Measurements from ENCODE around the gene UBE4B. TPM values are rescaled to one million over a fixed set of nuclear protein-coding genes. Genes with fewer than 3 reads are reported as not detected.

Gene UBE4B
- total and polyA plus RNA-seq, 9 of the 15 experiments (the other 6 are each of a cell fraction or from before 2014, with no cell fraction given): 11.7 to 73.7 (median 40.1) TPM

GRCh38 chr1:10209905-10210810 is 177.4 kb downstream of the UBE4B start, which contains the start of gene KIF1B (continued):
- TF ChIP-seq HINFP (tag; conservative IDR thresholded peaks at IDR 0.05; ENCODE audit: low read depth) (no peak), POLR2AphosphoS5 (IDR thresholded peaks at IDR 0.05; ENCODE audit: control insufficient read depth, insufficient read depth, low read depth, low read length) (0 out of 2 replicates have a peak, but pooled peaks have one; percentile 36), ZNF3 (CRISPR knock-in tag; IDR thresholded peaks at IDR 0.05) (no peak), THRB (CRISPR knock-in tag; conservative IDR thresholded peaks at IDR 0.05) (no peak), ZNF76 (CRISPR knock-in tag; IDR thresholded peaks at IDR 0.05; ENCODE audit: borderline replicate concordance) (no peak), MTA1 (IDR thresholded peaks at IDR 0.05; ENCODE audit: borderline replicate concordance) (peak; percentile 75; the same call in 1 of the 2 replicates), PHB (CRISPR knock-in tag; IDR thresholded peaks at IDR 0.05) (0 out of 2 replicates have a peak, but pooled peaks have one; percentile 39), PPARD (CRISPR knock-in tag; IDR thresholded peaks at IDR 0.05) (no peak), JUND (IDR thresholded peaks at IDR 0.05; ENCODE audit: borderline replicate concordance, low read depth, low read length) (peak; percentile 43), JUND (tag; IDR thresholded peaks at IDR 0.05; ENCODE audit: borderline replicate concordance, low read depth, low read length) (no peak; the same call in 2 of the 3 replicates), ZBTB26 (CRISPR knock-in tag; IDR thresholded peaks at IDR 0.05) (no peak), ZNF449 (CRISPR knock-in tag; IDR thresholded peaks at IDR 0.05) (0 out of 2 replicates have a peak, but pooled peaks have one; percentile 43), CLOCK (CRISPR knock-in tag; IDR thresholded peaks at IDR 0.05; ENCODE audit: borderline replicate concordance) (no peak), ARID1B (IDR thresholded peaks at IDR 0.05) (peak; percentile 39; the same call in 1 of the 2 replicates), HLTF (IDR thresholded peaks at IDR 0.05) (peak; percentile 61; the same call in 1 of the 2 replicates), ZC3H4 (CRISPR knock-in tag; IDR thresholded peaks at IDR 0.05; ENCODE audit: borderline replicate concordance) (no peak; the same call in 1 of the 2 replicates), THAP7 (CRISPR knock-in tag; IDR thresholded peaks at IDR 0.05) (no peak)

Data from K562 (cell line).